DOHH2 (cell line): ENCODE results near the gene ZNF558.

Experiments
- CTCF ChIP-seq: fragments of 200-600 bp; sonication (generic); IDR thresholded peaks from one replicate; pipeline ENCODE4 v1.5.1; 2014; ENCODE audit warnings: antibody characterized with exemption, mild to moderate bottlenecking, low read depth, low read length; ENCODE audit not compliant: poor library complexity, severe bottlenecking
- EZH2phosphoT487 ChIP-seq: fragments of 200-600 bp; sonication (generic); IDR thresholded peaks from 2 replicates; pipeline ENCODE4 v1.6.1; 2017; ENCODE audit warnings: borderline replicate concordance, mild to moderate bottlenecking, antibody characterized with exemption, low read length, moderate library complexity, mixed read lengths

- no peak for TF ChIP-seq CTCF
- TF ChIP-seq EZH2phosphoT487 = no peak
Measured at GRCh38 chr19:8850488-8850887, 18.4 kb upstream of the ZNF558 start.
